ENCODE measurements around the gene ABLIM1. TPM values are rescaled to one million over a fixed set of nuclear protein-coding genes. Genes with fewer than 3 reads are reported as not detected.

Gene ABLIM1
- total RNA-seq, 1 donor from 2014 or later, result 103 TPM

- no peak for DNase-seq (ENCODE audit: low spot score)
Observed at GRCh38 chr10:114471906-114472876, 185.9 kb downstream of the ABLIM1 start.

DNA sequence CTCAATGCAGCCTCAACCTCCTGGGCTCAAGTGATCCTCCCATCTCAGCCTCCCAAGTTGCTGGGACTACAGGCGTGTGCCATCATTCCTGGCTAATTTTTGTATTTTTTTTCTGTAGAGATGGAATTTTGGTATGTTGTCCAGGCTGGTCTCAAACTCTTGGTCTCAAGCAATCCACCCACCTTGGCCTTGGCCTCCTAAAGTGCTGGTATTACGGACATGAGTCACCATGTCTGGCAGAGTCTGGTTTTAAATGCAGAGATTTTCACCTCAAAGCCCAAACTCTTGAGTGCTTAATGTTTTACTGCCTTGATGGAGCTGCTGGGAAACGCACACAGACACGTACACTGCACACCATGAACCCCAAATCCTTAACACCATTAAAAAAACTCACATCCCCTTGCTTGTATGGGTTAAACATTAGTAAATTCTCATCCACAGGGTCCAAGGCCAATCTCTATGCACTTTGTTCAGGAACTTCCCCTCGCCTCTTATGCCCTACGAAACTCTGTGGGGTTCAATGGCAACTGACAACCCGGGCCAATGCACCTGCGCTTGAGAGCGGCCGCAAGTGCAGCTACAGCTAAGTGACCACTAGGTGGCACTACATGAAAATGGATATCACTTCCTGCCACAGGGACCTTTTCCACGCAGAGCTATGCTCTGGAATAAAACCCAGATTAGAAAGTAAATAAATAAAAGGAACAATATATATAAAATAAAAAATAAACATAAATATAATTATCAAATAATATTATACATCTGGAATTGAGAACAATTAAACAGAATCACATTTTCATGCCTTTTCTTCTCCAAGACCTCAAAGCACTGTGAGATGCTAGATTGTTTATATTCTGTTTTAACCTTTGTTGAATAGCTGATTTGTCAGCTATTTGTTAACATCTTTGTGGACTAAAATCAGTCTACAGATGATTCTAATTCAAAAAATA, 186.8 kb downstream of the ABLIM1 start:
- DNase-seq (ENCODE audit: low spot score), result no peak

GRCh38 chr10:114470361-114470760, 187.7 kb downstream of the ABLIM1 start:
- no peak for DNase-seq (ENCODE audit: low spot score)

DNA sequence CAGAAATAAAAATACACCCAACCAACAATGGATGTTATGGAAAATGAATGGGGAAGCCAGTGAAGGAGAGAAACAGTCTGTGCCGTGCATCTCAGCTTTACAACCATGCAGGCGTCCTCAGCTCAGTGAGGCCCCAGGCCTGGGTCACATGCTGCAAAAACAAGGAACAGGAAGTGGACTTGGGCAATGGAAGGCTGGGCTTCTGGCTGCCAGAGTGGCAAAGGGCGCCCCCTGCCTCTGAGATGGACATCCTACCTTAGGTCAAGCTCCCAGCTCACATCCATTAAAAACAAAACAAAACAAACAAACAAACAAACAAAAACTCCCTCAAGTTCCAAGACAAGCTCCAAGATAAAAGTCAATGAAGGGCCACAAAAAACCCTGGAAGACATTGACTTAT, 199.1 kb downstream of the ABLIM1 start:
- DNase-seq (ENCODE audit: low spot score), result no peak

DNA sequence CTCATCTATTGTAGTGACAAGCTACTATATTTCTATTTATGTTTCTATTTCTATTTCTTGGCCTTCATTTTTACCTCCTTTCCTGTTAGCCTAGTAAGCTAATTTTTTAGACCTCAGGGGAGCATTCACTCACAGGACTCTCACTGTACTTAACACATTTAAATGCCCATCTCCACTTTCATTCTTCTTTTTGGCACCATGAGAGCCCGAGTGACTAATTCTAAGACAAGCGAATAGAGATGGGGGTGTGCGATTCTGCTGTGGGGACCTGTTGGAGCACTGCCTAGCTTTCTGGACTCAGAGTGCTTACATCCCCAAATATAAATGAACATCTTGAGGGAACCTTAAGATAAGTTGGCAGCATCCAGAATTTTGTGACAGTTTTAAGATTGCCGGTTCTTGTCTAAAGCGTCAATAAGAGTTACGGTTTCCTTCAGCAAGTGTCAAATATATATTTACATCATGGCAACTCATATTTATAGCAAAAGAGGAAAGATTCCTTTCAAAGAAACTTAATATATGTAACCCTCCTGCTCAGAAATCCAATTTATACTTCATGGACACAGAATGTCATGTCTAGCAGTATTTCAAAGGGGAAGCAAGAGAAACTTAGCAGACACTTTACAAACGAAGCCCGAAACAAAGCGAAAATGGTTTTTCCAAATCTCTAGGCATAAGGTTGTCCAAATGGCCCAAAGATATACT, 199.7 kb downstream of the ABLIM1 start:
- DNase-seq (ENCODE audit: low spot score), result no peak

GRCh38 chr10:114453576-114453975, 204.5 kb downstream of the ABLIM1 start:
- DNase-seq (ENCODE audit: low spot score), result no peak

GRCh38 chr10:114448897-114449296, 209.2 kb downstream of the ABLIM1 start:
- no peak for DNase-seq (ENCODE audit: low spot score)

- DNase-seq (ENCODE audit: low spot score), result no peak
Observed at GRCh38 chr10:114445332-114445731, 212.7 kb downstream of the ABLIM1 start.

DNA sequence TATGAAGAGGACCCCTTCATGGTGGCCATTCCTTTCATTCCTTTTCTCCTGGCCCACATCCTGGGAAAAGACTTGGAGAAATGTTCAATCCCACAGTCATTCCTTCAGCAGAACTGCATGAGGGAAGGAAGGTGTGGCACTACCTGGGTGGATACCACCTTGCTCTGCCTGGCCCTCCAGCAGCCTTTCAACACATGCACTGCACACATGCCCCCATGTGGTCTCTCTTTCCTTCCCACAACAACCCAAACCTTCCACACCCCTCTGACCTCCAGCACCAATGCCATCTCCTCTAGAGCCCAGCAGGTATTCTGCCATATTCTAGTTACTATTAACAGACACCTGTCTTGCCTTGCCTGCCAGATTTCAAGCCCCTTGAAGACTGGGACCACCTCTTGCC, 213.3 kb downstream of the ABLIM1 start:
- no peak for DNase-seq (ENCODE audit: low spot score)

GRCh38 chr10:114442091-114442630, 215.9 kb downstream of the ABLIM1 start:
- DNase-seq (ENCODE audit: low spot score), result no peak

DNA sequence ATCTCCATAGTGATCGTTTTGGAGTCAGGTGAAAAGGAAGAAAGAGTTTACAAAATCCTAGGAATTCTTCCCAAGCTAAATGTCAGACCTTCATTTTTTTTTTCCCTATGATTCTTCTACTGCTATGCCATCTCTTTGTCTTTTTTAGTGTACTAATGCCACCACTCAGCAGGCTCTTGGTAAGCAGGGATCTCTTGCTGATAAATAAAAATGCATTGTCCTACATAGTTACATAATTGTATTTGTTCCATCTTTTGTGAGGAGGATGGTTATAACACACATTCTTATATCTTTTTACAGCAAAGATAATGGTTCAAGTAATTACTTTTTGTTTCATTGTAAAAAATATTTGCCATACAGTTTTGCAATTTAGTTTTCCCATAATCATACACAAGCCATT, 217.0 kb downstream of the ABLIM1 start:
- DNase-seq (ENCODE audit: low spot score), result no peak

DNA sequence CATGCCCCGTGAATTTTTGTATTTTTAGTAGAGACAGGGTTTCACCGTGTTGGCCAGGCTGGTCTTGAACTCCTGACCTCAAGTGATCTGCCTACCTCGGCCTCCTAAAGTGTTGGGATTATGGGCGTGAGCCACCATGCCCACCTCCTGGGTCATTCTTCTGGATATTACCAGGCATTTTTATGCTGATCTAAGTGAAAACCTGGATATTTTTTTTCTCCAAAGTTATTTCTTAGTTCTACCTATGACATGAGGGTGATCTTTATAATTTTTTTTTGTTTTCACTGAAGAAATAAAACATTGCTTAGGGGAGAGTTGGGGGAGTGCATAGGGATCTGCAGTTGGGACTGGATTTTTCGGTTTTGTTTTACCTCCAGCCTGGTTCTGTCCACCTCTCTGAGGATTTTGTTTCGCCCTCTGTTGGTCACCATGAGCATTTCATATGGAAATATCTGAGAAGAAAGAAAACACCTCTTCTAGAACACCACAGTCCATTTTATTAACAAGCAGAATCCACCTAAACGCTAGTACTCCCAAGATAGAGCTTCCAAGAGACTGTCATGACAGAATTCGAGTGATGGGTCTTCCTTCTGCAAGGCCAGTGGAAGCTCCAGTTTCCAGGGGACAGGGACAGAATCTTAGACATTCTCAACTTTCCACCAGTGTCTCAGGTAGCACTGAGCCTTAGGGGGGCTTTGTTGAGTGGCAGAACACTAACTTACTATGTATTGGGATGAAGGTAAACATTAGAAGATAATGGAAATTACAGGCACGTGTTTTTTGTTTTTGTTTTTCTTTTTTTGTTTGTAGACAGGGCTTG, 220.4 kb downstream of the ABLIM1 start:
- DNase-seq (ENCODE audit: low spot score), result no peak

DNA sequence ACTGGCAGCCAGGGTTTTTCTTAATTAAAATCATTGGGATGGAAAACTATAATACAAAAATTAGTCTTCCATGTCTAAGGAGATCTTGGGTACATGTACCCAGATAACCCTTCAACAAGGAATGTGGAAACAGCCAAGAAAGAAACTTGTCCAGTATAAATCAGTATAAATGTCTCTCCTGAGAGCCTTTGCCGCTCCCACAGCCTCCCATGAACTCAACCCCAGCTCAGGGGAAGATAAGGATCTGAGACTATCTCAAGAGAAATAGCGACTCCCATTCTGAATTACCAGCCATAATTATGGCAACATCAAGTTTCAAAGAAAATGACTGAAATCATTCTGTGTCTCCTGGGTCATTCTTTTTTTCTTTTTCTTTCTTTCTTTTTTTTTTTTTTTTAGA, 221.1 kb downstream of the ABLIM1 start:
- DNase-seq (ENCODE audit: low spot score), result no peak

DNA sequence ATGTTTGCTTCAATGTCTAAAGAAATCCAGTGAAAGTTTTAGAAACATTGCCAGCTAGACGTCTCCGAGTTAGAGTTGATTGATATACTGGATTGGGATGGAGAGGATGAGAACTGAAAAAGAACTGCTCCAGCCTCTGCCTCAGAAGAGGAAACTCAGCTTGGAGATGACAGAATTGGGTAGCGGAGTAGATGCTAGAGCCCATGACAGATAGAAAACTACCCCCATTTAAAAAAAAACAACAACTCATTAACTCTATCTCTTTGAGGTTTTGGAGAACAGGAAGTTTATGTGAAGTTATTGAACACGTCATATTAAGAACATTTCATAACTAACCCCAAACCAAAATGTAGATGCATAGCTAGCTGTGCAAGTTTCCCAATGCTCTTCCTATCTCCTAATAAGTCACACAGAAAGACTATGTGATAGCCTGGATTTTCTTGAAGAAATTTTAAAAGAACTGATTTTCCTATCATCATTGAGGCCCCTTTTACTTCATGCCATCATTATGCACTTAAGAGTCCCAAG, 225.4 kb downstream of the ABLIM1 start:
- DNase-seq (ENCODE audit: low spot score), result no peak

GRCh38 chr10:114431414-114432135, 226.5 kb downstream of the ABLIM1 start:
- no peak for DNase-seq (ENCODE audit: low spot score)

DNA sequence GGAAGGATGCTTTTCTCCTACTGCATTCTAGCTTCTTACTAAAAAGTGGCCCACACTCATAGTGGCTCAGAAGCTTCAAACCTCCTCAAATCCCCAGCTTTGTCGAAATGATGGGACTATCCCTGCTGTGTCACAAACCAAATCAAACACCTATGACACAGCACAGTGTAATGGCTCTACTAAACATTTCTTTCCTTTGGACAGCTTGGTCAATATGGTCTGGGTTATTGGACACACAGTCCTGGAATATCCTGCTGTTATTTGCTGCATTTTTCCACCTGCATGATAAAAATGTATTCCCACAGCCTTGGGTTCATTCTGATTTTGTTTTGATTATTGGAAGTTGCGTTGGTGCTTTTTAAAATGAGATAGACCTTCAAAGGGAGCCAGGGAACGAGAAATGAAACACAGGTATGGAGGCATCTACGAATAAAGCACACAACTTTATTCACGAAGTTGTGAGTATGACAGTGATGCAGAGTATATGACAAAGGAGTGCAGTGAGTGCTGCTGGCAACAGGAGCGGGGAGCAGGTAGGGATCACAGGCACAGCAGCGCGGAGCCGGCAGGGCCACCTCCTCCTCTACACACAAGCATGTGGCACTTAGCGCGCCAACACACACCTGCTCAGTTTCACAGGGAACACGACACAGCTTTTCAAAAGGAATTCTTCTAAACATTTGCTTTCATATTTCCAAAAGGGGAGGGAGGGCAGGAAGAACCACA, 227.2 kb downstream of the ABLIM1 start:
- no peak for DNase-seq (ENCODE audit: low spot score)

- no peak for DNase-seq (ENCODE audit: low spot score)
Observed at GRCh38 chr10:114429581-114430335, 228.3 kb downstream of the ABLIM1 start.
